GM19193 (cell line): ENCODE results near the gene HNRNPDL.
A peak's percentile ranks its signal among the peaks of the same experiment; 100 is the strongest.

ENCODE experiments used
- POLR2A ChIP-seq: IDR thresholded peaks from 4 replicates; pipeline ENCODE4 v1.6.1; 2011; ENCODE audit not compliant: insufficient read depth, insufficient read length; ENCODE audit errors: extremely low read depth

The HNRNPDL gene

DNA sequence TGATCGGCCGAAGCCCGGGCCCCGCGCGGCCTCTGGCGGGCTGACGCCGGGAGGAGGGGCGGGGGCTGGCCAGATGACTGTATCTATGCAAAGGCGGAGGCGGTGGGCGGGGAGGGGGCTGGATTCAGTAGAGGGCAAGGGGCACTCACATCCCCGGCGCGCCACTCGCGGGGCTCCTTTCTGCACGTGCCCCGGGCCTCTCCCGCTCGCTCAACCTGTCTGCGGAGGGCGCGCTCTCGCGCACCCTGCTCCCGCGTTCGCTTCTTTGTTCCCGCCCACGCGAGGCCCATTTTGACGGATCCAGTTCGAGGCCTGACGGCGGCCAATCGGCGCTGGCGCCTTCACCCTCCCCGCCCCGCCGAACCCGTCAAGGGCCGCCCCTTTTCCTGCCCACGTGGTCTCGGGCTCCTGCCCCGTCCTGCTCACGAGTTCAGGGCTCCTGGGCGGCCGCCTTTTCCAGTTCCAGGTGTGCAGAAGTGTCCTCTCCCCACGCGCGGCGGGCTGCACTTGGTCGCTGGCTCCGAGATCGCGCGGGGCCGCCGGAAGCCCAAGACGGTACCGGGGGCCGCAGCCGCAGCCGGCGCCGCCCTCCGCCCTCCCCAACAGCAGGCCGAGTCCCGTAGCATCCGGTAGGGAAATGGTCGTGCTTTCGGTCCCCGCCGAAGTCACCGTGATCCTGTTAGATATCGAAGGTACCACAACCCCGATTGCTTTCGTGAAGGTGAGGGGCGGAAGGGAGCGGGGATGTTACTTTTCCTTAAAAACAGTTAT is at the start of gene HNRNPDL, which contains the start of gene ENOPH1:
TSS of gene HNRNPDL (minus strand) at position 270 of the 771 bp plus-strand sequence. CDS start 772 bp downstream, outside the sequence.
TSS of gene ENOPH1 (plus strand) at position 398 of the 771 bp plus-strand sequence. CDS start at position 638, 240 bp downstream.
- peak; percentile 63 for TF ChIP-seq POLR2A

DNA sequence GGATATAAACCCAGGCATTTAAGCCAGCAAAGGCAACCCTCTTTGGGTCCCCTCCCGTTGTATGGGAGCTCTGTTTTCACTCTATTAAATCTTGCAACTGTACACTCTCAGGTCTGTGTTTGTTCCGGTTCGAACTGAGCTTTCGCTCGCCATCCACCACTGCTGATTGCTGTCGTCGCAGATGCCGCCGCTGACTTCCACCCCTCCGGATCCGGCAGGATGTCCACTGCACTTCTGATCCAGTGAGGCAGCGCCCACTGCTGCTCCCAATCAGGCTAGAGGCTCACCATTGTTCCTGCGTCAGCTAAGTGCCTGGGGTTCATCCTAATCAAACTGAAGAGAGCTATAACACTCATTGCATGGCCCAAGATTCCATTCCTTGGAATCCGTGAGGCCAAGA is 49.3 kb upstream of the HNRNPDL start:
- no peak for TF ChIP-seq POLR2A

DNA sequence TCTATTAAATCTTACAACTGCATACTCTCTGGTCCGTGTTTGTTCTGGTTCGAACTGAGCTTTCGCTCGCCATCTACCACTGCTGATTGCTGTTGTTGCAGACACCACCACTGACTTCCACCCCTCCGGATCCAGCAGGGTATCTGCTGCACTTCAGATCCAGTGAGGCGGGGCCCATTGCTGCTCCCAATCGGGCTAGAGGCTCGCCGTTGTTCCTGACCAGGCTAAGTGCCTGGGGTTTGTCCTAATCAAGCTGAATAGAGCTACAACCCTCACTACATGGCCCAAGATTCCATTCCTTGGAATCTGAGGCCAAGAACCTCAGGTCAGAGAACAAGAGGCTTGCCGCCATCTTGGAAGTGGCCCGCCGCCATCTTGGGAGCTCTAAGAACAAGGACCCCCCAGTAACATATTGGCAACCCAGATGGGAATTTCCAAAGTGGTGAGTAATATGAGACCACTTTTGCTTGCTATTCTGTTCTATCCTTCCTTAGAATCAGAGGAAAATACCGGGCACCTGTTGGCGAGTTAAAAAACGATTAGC is 43.4 kb upstream of the HNRNPDL start:
- TF ChIP-seq POLR2A, result no peak

DNA sequence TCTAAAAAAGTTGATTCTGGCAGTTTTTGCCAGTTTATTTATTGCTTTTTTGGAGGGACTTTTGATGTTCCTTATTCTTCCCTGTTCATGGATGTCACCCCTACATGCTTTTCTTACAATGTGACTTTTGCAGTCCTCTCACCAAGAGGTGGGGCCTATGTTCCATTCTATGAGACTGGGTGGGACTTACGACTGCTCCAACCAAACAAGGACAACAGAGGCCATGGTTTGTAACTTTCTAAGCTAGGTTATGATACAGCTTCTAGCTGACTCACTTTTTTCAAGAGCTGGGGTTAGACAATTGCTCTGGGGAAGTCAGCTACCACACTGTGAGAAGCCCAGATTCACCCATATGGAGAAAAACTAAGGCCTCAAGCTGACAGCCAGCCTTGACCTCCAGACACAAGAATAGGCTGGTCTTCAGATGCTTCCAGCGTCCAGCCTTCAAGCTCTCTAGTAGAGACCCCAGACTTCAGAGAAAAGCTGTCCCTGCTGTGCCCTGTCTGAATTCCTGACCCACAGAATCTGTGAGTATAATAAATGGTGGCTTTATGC is 39.6 kb upstream of the HNRNPDL start:
- no peak for TF ChIP-seq POLR2A

DNA sequence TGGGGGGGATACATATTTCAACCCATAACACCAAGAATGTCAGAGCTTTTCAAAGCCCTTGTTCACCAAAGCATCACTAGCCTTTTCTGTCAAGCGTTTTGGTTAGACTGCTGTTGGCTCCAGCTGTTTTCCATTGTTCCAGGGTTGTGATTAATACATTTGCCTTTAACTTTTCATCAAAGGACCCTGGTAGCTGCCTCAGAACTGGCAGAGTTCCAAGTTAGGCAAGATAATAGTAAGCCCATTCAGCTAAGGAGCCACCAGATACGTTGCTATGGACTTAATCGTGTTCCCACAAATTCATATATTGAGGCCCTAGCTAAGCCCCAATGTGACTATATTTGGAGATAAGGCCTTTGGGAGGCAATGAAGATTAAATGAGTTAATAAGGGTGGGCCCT is 37.2 kb upstream of the HNRNPDL start:
- TF ChIP-seq POLR2A, result no peak

DNA sequence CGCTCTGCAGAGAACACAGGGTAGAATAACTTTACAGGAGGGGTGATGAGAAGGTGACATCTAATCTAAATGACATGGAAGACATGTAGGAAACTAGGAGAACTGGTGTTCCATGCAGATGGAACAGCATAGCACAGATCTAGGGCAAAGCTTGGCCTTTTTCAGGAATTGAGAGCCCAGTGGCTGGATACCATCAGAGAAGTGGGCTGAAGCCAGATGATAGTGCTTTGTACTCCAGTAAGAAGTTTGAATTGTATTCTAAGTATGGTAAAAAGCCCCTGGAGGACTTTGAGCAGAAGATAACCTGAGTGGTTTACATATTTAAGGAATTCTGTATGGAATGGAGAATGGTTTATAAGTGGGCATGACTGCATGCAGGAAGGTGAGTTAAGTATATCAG is 33.0 kb upstream of the HNRNPDL start:
- TF ChIP-seq POLR2A, result no peak

DNA sequence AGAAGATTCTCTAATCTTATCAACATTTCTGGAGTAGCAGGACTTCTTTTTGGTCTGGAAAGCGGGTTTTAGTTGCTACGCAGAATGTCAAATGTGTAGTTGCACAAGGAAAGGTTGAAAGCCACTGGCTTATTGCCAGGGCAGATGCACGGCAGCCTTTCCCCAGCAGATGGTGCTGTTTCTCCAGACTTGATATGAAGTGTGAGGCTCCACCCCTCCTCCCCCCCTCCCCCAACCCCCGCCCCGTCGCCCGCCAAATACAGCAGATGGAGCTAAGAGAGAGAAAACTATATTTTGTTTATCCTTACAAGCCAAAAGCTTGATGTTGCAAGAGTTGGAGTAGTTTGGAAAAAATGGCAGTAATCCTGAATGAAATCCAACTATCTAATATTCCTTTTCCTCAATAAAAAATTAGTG is 32.2 kb upstream of the HNRNPDL start:
- TF ChIP-seq POLR2A, result no peak

DNA sequence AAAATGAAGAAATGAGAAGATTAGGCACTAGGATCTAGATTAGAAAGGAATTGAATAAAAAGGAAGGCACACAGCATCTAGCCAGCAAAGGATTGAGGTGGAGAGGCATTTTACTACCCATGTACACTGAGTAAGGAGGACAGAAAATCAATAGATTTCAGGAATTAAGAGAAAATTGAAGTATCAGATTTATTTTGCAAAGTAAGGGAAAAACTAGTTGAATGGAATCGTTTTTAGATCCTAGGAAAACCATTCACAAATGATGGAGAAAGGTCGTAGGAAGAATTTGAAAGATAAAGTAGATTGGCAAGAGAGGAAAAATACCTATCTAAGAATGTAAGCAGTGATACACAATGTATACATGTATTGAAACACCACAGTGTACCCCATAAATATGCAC is 31.4 kb upstream of the HNRNPDL start:
- no peak for TF ChIP-seq POLR2A

DNA sequence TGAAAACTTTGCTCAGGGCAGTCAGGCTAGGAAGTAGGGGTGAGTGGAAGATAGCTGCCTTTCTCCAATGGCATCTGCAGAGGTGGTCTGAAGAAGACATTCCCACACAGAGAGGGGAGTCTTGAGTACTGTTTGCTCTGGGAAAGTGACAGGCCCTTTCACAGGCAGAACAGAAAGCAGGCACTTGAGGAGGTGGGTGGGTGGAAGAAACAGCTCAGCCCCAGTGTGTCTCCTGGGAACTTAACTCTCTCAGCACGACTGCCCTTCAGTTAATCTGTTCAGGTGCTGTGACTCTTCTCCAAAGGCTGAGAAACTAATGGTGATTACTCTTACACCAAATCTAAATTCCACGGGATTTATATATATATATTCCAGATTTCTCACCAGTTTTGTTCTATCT is 28.5 kb upstream of the HNRNPDL start:
- no peak for TF ChIP-seq POLR2A

DNA sequence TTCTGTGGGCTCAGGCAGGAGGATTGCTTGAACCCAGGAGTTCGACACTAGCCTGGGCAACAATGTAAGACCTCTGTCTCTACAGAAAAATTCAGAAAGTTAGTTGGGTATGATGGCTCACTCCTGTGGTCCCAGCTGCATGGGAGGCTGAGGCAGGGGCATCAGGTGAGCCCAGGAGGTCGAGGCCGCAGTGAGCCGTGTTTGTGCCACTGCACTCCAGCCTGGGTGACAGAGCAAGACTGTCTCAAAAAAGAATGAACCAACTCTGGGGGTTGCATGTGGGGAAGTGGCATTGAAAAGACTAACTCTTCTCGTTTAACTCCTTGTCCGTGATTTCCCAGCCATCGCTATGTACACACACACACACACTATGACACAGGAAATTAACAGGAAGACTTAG is 27.0 kb upstream of the HNRNPDL start:
- no peak for TF ChIP-seq POLR2A

DNA sequence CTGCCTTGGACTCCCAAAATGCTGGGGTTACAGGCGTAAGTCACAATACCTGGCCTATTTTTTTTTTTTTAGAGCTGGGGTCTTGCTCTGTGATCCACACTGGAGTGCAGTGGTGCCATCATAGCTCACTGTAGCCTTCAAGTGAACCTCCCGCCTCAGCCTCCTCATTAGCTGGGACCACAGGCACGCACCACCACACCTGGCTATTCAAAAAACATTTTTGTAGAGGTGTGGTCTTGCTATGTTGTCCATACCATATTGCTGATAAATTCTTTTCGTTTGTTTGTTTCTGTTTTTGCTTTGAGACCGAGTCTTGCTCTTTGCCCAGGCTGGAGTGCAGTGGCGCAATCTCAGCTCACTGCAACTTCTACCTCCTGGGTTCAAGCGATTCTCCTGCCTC is 21.8 kb upstream of the HNRNPDL start:
- no peak for TF ChIP-seq POLR2A

DNA sequence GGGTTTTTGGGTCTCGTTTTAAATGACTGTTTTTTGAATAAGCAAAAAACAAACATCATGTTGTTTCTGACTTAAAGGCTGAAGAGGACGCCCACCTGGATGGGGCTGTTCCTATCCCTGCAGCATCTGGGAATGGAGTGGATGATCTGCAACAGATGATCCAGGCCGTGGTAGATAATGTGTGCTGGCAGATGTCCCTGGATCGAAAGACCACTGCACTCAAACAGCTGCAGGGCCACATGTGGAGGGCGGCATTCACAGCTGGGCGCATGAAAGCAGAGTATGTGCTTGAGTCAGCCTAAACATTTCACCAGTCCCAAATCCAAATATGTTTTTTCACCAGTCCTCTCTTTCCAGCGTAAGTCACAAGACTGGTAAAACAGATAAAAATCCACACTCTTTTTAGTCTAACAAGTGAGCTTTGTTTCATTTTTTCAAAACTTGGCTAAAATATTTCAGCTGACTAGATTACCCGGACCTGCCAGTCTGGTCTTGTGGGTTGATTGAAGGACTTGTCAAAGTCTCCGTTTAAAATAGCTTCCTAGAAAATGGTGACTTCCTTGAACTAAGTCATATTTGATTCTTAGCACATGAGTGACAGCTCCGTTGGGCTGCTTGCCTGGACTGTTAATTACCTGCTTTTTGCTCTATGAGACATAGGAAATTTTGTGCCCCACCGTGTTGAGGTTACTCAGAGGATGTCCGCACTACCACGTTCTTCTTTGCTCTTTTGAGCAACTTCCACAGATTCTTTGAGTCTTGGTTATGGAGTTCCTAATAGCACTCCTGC is 20.9 kb upstream of the HNRNPDL start:
- TF ChIP-seq POLR2A, result no peak

DNA sequence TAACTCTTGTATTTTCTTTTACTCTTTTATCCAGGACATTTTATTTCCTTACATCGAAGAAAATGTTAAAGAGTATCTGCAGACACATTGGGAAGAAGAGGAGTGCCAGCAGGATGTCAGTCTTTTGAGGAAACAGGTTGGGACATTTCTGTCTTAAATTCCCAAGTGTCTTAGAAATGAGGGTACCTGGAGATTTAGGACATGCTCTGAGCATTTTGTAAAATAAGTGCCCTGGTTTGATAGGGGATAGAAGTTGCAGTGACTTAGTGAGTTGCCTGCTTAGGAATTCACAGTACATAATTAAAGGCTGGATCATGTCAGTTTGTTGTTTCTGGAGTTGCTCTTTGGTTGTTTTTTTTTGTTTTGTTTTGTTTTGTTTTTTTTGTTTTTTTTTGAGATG is 17.6 kb upstream of the HNRNPDL start:
- TF ChIP-seq POLR2A, result no peak

DNA sequence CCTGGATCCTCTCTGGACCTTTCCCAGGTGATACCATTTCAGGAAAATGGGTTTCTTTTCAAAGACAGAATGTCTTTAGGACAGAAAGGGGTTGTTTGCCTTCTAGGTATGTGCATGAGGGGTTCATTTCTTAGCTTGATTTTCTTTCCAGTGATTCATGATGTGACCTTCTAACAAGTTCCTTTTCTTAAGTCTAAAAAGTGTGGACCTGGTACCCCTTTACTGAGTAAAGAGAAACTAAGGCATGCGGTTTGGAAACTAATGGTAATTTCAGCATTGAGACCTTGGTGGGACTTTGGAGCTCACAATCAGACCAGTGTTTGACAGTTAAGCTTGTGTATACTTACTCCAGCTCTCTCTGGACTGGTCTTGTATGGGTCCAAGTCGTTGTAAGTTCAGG is 8.8 kb upstream of the HNRNPDL start:
- TF ChIP-seq POLR2A, result no peak

DNA sequence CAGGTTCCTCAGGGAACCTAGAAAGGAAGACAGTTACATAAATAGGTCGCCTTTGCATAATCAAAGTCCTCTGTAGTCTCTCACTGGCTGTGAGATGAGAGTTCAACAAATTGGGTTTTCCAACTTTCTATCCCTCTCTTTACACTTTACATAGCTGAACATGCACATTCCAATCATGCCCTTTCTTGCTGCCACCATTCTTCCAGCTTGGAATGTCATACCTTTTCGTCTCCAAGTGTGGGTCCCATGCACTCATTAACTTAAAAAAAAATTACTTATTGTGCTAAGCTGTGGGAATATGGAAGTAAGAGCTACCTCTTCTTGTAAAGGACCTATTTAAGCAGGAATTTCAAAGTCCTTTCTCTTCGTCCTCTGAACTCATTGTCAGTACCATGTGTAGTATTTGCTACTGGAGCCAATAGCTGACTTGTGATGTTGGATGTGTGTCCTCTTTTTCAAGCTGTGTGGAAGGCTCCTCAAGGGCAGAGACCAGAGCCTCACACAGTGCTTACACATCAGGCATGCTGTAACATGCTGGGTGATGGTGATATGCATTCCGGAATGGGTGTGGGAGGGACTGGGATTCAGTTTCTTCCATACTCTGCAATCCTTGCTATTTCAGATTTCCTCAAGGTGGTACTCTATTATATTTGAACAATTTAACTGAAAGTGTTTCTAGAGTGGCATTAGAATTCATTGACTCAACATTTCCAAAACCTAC is 7.2 kb upstream of the HNRNPDL start:
- TF ChIP-seq POLR2A, result no peak
